ENCODE measurements around the gene AP1G2. TPM values are rescaled to one million over a fixed set of nuclear protein-coding genes. Genes with fewer than 3 reads are reported as not detected.
"Not testable (repeated sequence)": the region's sequence is repeated elsewhere in the genome, so short reads cannot be mapped to it uniquely, and the experiment has no call there.

Gene AP1G2, protein sequence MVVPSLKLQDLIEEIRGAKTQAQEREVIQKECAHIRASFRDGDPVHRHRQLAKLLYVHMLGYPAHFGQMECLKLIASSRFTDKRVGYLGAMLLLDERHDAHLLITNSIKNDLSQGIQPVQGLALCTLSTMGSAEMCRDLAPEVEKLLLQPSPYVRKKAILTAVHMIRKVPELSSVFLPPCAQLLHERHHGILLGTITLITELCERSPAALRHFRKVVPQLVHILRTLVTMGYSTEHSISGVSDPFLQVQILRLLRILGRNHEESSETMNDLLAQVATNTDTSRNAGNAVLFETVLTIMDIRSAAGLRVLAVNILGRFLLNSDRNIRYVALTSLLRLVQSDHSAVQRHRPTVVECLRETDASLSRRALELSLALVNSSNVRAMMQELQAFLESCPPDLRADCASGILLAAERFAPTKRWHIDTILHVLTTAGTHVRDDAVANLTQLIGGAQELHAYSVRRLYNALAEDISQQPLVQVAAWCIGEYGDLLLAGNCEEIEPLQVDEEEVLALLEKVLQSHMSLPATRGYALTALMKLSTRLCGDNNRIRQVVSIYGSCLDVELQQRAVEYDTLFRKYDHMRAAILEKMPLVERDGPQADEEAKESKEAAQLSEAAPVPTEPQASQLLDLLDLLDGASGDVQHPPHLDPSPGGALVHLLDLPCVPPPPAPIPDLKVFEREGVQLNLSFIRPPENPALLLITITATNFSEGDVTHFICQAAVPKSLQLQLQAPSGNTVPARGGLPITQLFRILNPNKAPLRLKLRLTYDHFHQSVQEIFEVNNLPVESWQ
- total RNA-seq = 12.8 TPM
- long read RNA-seq, partial matches to known transcripts = 3 of 13 reads
- long read RNA-seq, other reads (novel, unspliced or antisense) = 9 of 13 reads

DNA sequence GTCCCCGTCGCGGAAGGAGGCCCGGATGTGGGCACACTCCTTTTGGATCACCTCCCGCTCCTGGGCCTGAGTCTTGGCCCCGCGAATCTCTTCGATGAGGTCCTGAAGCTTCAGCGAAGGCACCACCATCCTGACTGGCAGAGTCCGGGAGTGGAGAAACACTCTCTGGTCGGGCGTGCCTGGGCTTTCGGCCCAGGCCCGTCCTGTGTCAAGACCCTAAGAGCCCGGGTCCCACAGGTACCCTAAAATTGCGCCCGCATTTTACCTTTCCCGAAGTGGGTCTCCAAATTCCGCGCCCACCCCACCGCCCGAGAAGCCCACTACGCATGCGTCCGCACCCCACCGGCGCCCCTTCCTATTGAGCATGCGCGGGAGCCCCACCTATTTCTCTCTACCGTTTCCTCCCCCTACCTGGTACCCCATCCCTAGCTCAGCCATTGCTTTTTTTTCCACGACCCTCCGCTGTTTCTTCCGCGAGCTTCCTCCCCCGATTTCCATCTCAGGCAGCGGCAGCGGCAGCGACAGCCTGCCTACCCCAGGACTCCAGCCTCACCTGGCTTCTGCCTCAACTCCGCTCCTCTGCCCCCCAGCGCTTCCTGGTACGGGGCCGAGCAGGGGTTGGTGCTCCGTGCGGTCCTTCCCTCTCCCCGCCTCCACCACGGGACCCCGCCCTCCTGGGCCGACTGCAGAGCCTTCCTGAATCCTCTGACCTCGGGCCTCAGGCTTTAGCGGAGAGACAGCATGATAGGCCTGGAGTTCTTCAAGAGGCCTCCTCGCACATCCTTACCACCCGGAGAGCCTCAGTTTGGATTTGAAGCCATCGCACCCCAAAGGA, at the start of gene AP1G2:
Gene AP1G2, minus strand, starts transcription at position 606 of the 835 bp plus-strand sequence. Its CDS starts 477 bp downstream, at position 129.
- peak; percentile 94 for DNase-seq (ENCODE audit: low spot score)
- intact Hi-C loops (cut with DNase I) = no loop called here

DNA sequence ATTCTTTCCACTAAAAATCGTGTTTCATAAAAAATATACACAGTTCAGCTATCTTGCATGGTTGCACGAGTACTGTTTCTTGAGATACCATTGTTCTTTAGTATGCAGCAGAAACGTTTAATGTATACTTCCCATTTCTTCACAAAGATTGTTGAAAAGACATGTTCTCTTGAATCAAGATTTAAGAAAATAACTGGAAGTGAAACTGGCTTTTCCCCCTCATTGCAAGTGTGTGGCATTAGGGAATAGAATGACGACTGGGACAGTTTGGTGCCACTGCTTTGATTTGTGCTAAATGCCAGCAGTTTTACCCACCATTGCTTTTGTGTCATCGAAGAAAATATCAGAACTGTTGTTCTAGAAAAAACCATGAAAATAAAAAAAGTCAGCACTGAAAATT, 48.3 kb upstream of the AP1G2 start:
- intact Hi-C loops (cut with DNase I) = no loop called here
- no peak for DNase-seq (ENCODE audit: low spot score)

DNA sequence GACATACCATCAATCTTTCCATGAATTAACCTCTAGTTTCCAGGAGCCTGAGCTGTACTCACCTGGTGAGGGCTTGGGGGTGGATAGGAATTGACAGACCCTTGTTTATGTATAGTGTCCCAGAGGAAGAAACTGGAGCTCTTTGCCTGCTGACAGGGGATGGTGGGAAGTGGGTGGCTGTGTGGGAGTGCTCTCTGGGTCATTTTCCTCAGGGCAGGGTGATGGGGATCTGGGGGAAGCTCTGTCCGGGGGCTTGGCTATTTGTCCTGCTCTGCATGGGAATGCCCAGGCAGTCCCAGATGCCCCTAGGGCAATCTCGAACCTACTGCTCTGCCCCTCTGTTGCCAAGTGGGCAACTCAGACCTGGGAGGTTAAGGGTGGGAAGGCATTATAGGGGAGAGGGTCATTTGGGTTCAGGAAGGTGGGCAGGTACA, 46.8 kb upstream of the AP1G2 start:
- intact Hi-C loops (cut with DNase I) = no loop called here
- no peak for DNase-seq (ENCODE audit: low spot score)

DNA sequence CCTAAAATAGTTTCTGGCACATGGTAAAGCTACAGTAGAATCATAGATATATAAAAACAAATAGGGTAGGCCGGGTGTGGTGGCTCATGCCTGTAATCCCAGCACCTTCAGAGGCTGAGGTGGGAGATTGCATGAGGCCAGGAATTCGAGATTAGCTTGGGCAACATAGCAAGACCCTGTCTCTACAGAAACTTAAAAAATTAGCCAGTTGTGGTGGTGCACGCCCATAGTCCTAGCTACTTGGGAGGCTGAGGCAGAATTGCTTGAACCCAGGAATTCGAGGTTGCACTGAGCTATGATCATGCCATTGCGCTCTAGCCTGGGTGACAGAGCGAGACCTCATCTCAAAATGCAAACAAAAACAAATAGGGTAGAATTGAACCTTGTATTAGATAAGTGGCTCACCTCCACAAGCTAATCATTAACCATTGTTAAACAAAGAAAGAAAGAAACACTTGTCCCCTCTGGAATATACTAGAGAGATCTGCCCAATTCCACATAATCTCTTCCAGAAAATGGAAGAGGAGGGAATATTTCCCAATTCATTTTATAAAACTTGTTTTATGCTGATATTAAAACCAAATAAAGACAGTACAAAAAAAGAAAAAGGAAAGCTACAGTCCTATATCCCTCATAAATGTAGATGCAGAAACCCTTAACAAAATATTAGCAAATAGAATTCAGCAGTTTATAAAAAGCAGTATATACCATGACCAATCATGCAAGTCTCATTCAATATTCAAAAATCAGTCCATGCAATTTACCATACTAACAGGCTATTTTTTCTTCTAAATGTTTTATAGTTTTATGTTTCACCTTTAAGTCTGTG, 45.9 kb upstream of the AP1G2 start:
- no peak for DNase-seq (ENCODE audit: low spot score)
- intact Hi-C loops (cut with DNase I) = no loop called here

DNA sequence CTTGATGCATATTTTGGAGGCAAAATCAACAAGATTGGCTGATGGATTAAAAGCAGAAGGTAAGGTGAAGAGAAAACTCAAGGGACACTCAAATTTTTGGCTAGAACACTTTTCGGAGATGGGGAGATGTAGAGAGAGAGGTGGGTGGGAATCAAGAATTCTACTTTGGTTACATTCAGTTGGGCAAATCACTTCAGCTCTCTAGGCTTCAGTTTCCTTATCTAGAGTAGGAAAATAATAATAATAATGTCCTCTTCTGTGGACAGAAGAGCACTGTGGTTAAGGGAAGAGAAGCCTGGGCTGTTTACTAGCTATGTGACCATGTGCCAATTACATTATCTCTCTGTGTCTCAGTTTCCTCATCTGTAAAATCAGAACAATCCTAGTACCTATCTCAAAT, 45.2 kb upstream of the AP1G2 start:
- intact Hi-C loops (cut with DNase I) = no loop called here
- DNase-seq (ENCODE audit: low spot score) = no peak

DNA sequence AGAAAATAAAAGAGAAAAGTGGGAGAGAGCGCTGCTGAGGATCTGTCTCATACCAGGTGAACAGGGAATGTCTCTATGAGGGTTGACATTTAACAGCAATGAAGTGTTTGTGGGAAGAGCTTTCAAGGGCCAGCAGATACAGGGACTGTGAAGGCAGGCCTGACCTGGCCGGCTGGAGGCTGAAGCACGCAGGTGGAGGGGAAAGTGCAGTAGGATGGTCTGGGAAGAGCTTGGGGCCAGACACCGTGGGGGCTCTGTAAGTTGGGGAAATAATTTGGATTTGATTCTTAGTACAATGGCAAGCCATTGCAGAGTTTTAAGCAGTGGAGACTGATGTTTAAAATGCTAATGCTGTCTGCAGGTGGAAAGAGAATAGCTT, 44.8 kb upstream of the AP1G2 start:
- DNase-seq (ENCODE audit: low spot score) = no peak
- intact Hi-C loops (cut with DNase I) = no loop called here

DNA sequence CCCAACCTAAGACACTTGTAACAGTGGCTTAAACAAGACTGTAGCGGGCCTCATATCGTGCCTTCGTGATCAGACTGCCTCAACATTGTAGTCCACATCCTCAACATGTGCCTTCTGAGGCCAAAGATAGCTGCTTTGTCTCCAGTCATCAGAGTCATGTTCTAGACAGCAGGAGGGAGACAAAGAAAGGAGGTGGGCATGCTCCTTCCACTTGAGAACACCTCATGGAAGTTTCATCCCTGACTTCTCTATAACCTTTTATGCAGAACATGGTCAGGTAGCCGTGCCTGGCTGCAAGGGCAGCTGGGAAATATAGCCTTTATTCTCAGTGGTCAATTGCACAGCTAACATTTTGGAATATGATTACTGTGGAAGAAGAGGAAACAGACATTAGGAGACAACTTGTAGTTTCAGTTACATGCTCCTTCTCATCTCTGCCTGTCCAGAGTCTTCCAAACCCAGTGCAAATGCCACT, 43.3 kb upstream of the AP1G2 start:
- intact Hi-C loops (cut with DNase I) = no loop called here
- DNase-seq (ENCODE audit: low spot score) = no peak

DNA sequence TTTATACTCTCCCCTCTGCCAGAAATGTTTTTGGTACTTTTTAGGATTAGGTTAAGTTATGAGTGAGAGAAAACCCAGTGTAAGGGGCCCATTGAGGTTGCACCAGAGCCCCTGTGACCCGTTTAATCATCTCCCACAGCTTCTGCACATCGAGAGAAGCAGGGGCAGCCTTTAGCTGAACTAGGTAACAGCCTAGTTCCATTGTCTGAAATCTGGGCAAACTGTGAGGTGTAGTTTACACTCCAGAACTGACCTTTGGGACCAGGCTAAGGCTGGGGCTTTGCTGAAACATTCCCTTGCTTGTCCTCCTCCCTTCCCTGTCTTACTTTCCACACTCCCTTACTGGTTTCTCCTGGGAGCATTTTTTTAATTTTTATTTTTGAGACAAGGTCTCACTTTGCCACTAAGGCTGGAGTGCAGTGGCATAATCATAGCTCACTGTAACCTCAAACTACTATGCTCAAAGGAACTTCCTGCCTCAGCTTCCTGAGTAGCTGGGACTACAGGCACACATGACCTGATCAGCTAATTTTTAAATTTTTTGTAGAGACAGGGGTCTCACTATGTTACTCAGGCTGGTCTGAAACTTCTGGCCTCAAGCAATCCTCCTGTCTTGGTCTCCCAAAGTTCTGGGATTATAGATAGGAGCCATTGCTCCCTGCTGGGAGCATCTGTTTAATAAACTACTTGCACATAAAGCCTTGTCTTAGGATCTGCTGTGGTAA, 42.7 kb upstream of the AP1G2 start:
- DNase-seq (ENCODE audit: low spot score) = no peak
- intact Hi-C loops (cut with DNase I) = no loop called here

DNA sequence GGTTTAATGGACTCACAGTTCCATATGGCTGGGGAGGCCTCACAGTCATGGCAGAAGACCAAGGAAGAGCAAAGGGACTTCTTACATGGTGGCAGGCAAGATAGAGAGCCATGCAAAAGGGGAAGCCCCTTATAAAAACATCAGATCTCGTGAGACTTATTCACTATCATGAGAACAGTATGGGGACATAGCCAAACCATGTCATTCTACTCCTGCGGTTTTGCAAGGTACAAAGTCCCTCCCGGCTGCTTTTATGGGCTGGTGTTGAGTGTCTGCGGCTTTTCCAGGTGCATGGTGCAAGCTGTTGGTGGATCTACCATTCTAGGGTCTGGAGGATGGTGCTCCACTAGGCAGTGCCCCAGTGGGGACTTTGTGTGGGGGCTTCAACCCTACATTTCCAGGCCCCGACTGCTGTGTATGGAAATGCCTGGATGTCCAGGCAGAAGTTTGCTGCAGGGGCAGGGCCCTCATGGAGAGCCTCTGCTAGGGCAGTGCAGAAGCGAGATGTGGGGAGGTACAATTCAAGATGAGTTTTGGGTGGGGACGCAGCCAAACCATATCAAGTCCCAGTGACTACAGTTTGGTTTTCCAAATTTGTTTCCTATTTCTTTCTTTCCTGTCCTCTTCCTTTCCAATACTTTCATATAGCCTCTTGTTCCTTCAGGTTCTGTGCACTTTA, 42.0 kb upstream of the AP1G2 start:
- DNase-seq (ENCODE audit: low spot score); intact Hi-C loops (cut with DNase I): not testable (repeated sequence)

DNA sequence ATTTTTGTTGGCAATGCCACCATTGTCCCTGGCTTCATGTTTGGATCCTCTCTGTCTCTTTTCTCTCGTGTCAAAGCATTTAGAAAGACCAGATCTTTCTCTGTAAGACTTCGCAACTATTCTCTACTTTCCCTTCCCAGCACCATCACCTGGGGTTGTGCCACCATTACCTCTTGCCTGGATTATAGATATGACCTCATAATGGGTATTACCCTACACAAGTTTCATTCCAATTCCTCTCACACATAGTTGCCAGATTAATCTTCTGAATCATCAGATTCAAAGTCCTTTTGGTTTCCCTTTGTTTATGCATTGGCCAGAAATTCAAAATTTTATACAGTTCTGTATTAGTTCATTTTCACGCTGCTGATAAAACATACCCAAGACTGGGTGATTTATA, 41.4 kb upstream of the AP1G2 start:
- DNase-seq (ENCODE audit: low spot score) = no peak
- intact Hi-C loops (cut with DNase I) = no loop called here

DNA sequence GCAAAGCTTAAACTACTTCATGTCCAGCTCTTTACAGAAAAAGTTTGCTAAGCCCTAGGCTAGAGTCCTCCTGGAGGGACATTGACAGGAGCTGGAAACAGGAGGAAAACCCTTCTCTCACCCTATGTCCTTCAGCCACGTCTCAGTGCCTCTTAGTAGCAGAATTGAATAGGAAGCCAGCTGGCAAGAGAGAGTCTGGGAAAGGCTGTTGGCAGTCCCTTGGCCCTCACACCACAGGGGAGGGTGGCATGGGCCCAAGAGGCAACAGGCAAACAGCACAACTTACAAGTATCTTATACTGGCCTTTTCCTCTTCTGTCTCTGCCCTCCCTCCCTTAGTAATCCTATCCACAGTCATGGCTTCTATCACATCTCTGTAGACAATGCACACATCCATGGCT, 40.9 kb upstream of the AP1G2 start:
- no peak for DNase-seq (ENCODE audit: low spot score)
- intact Hi-C loops (cut with DNase I) = no loop called here

DNA sequence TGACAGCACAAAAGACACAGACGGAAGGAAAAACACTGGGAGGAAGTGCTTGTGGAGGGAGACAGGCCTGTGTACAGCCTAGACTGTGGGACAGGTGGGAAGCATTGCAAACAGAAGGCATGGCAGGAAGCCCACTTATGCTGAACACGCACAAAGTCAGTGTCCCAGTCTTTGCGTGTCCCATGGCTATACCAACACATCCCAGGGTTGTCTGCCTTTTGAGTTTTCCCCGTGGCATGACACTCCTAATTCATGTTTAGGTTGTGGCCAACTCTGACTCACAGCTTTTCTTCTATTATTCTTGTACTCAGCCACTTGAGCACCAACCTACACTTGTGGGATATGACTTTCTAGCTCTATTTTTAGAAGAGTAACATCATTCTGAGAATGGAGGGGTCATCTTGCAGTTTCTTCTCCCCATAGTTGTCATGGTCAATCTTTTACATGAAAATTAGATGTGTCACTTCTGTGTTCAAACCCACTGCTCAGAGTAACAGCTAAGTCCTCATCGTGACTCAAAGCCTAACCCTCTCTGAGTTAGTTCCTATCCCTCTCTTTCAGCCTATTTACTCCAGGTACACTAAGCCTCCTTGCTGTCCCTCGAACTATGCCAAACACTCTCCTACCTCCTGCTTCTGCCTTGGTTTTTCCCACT, 38.5 kb upstream of the AP1G2 start:
- intact Hi-C loops (cut with DNase I) = no loop called here
- DNase-seq (ENCODE audit: low spot score) = no peak

DNA sequence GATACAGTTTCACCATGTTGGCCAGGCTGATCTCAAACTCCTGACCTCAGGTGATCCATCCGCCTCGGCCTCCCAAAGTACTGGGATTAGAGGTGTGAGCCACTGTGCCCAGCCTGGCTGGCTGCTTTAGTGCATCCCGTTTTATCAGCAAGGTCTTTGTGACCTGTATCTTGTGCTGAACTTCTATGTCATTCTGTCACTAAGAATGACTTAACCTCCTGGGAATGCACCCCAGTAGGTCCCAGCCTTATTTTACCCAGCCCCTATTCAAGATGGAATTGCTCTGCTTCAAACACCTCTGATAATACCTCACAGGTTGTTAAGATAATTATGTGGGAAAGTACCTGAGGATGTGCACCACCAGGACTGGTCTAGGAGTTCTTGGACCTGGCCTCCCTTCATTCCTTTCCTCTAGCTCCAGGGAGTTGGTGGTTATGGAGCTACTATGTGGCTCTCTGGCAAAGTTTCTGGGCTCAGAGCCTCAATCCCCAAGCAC, 37.1 kb upstream of the AP1G2 start:
- intact Hi-C loops (cut with DNase I) = no loop called here
- no peak for DNase-seq (ENCODE audit: low spot score)

DNA sequence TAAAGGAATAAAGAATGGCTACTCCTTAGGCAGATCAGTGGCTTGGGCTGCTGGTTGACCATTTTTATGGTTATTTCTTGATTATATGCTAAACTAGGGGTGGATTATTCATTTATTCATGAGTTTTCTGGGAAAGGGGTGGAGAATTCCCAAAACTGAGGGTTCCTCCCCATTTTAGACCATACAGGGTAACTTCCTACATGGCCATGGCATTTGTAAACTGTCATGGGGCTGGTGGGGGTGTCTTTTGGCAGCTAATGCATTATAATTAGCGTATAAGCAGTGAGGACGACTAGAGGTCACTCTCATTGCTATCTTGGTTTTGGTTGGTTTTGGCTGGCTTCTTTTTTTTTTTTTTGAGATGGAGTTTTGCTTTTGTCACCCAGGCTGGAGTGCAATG, 36.6 kb upstream of the AP1G2 start:
- no peak for DNase-seq (ENCODE audit: low spot score)
- intact Hi-C loops (cut with DNase I) = no loop called here

DNA sequence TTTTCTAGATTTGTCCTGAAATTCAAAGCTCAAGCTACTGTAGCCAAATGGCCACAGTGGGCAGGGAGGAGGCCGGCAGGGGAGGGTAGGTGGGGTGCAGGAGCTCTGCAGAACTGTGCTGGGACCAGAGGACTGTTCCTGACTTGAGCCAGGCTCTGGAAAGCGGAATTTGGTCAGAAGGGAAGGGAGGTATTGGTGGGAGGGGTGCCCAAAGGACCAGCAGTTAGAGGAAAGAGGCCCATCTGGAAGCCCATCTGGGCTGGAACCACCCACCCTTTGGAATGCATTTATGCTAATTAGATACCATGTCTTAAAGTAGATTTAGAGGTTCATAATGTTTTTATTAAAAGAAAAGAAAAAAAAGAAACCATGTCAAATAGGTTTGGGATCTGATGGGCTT, 35.5 kb upstream of the AP1G2 start:
- intact Hi-C loops (cut with DNase I) = no loop called here
- DNase-seq (ENCODE audit: low spot score) = no peak

DNA sequence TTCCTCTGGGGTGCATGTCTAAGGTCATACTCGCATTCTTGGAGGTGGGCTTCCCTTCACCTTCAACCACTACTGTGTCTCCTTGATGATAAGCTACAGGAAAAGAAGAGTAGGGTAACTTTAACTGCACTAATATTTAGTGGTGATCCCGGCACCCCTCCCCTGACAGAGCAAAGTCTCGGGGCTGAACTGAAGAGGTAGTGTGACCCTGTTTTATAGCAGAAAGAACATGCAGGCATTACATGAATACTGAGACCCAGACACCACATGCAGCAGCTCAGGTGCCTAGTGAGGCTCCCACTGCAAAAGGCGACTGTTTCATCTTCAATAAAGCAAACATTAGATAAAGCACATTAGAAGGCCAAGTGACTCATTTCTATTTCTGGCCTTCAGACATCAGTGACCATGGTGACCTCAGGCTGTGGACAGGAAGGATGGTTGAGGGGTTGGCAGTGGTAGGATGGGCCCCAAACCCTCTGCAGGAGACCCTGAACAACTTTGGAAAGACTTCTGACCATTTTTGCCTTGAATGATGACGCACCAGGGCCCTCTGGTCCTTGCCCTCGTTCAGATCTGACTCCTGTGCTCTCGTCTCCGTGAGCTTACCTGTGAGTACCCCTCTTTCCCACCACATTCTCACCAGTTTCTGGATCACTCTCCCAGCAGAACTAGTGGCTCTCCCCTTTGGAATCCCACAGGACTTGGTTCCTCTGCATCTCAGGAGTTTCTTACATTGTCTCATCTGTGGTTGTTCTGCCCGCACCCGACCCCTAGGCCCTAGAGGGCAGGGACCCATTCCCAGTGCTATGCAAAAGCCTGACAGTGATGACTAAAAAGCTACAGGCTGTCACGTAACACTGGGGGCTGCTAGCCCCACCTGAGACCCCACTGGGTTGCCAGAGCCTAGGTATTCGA, 34.8 kb upstream of the AP1G2 start:
- intact Hi-C loops (cut with DNase I) = no loop called here
- no peak for DNase-seq (ENCODE audit: low spot score)

All from cardiac septum (tissue), 1 donor.